Prostate gland (tissue), 2 donors: ENCODE results near the gene LHPP. TPM values are rescaled to one million over a fixed set of nuclear protein-coding genes. Genes with fewer than 3 reads are reported as not detected.

Source experiments
- DNase-seq: peaks from one replicate; pipeline ENCODE4 v3.0.0-alpha.2; 2019; ENCODE audit warnings: low spot score
- H3K27ac ChIP-seq, 2 donors: fragments of 200-600 bp; sonication (generic); 2 replicates each; pipeline ENCODE4 v1.5.1; 2017 to 2019
- H3K27me3 ChIP-seq: fragments of 200-600 bp; sonication (generic); replicated peaks from 2 replicates; pipeline ENCODE4 v1.5.1; 2019; ENCODE audit not compliant: insufficient read depth
- H3K36me3 ChIP-seq, 2 donors: fragments of 200-600 bp; sonication (generic); 1 replicate in 1 of 2; 2 replicates in 1 of 2; pipeline versions ENCODE4 v1.5.1 to v1.8.1; 2017 to 2019
- H3K4me1 ChIP-seq: fragments of 200-600 bp; sonication (generic); replicated peaks from 2 replicates; pipeline ENCODE4 v1.5.1; 2019
- H3K4me3 ChIP-seq, 2 donors: fragments of 200-600 bp; sonication (generic); 2 replicates each; pipeline ENCODE4 v1.5.1; 2017 to 2019
- H3K9me3 ChIP-seq: fragments of 200-600 bp; sonication (generic); 2 replicates; pipeline ENCODE4 v1.5.1; 2017
- CTCF ChIP-seq, 4 experiments: fragments of 200-600 bp in 2 of 4; fragments of 450-650 bp in 2 of 4; sonication (generic) in 2 of 4; IDR thresholded peaks; 1 replicate in 3 of 4; 2 replicates in 1 of 4; pipeline ENCODE4 v1.5.1; 2016 to 2019; ENCODE audit warnings: antibody characterized with exemption in 4 of 4, mild to moderate bottlenecking in 2 of 4, moderate library complexity in 2 of 4
- POLR2A ChIP-seq: fragments of 450-650 bp; IDR thresholded peaks from one replicate; pipeline ENCODE4 v1.6.1; 2016; ENCODE audit warnings: antibody characterized with exemption, mild to moderate bottlenecking
- POLR2AphosphoS5 ChIP-seq: sonication (generic); formaldehyde crosslinking; IDR thresholded peaks from one replicate; pipeline ENCODE4 v1.6.1; 2017; ENCODE audit warnings: antibody characterized with exemption
- WGBS: methylation state at CpG from one replicate; pipeline ENCODE4 v1.1.5; 2018; 5-methylcytosine and 5-hydroxymethylcytosine counted together
- intact Hi-C: fragments of 100-400 bp; cut with DNase I; formaldehyde crosslinking; loops from one replicate; pipeline ENCODE4 v1.14.2; 2022
- total RNA-seq, 2 donors: library from RNA; depleted of rRNA; stranded (reverse); fragments of >200 nt; gene quantifications; one replicate each; pipeline ENCODE4 v1.1.0, GENCODE V29; 2016

Gene LHPP
- total RNA-seq, 2 donors from 2014 or later: 21.9 to 43.3 TPM

GRCh38 chr10:124482236-124482800 is 20.7 kb downstream of the LHPP start:
- no peaks in the 10 kb centered on the region for H3K36me3 ChIP-seq
- H3K4me3 ChIP-seq: no peak overlapping the region
- intact Hi-C loops: no loop called here
- no peaks in the 10 kb centered on the region for H3K9me3 ChIP-seq
- H3K4me1 ChIP-seq: no peaks in the 10 kb centered on the region
- no peaks in the 10 kb centered on the region for H3K27me3 ChIP-seq
- no peak for DNase-seq
- H3K27ac ChIP-seq: no peak overlapping the region
- TF ChIP-seq POLR2A (no peak), CTCF (IDR thresholded peaks at IDR 0.05) (no peak), POLR2AphosphoS5 (no peak)
- 75% methylated on average over 10 of the region's 10 CpGs for WGBS

GRCh38 chr10:124482876-124483275 is 21.3 kb downstream of the LHPP start:
- Histone ChIP-seq H3K36me3 (no peaks in the 10 kb centered on the region), H3K27ac (no peak overlapping the region), H3K4me1 (no peaks in the 10 kb centered on the region), H3K4me3 (no peak overlapping the region), H3K9me3 (no peaks in the 10 kb centered on the region), H3K27me3 (no peaks in the 10 kb centered on the region)
- DNase-seq: no peak
- WGBS: 90% methylated on average over 12 of the region's 12 CpGs
- TF ChIP-seq CTCF (IDR thresholded peaks at IDR 0.05) (no peak), POLR2A (no peak), POLR2AphosphoS5 (no peak)
- intact Hi-C loops: no loop called here

DNA sequence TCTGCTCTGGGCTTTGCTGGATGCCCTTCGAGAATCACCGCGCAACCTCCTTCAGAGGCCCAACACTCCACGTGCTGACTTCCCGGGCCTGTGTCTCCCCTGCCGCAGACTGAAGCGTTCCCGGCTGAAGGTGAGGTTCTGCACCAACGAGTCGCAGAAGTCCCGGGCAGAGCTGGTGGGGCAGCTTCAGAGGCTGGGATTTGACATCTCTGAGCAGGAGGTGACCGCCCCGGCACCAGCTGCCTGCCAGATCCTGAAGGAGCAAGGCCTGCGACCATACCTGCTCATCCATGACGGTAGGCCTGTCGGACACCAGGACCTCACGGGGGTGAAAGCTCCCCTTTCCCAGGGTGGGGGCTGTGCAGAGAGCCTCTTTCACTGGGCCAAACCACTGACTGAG is 22.4 kb downstream of the LHPP start:
- Histone ChIP-seq H3K4me1 (no peaks in the 10 kb centered on the region), H3K4me3 (no peak overlapping the region), H3K27ac (no peak overlapping the region), H3K27me3 (no peaks in the 10 kb centered on the region), H3K36me3 (no peaks in the 10 kb centered on the region), H3K9me3 (no peaks in the 10 kb centered on the region)
- no peak for DNase-seq
- WGBS: 92% methylated on average over 17 of the region's 17 CpGs
- intact Hi-C loops: no loop called here
- TF ChIP-seq POLR2A (no peak), POLR2AphosphoS5 (no peak), CTCF (IDR thresholded peaks at IDR 0.05) (no peak)

GRCh38 chr10:124484661-124485060 is 23.0 kb downstream of the LHPP start:
- Histone ChIP-seq H3K9me3 (no peaks in the 10 kb centered on the region), H3K27ac (no peak overlapping the region), H3K36me3 (no peaks in the 10 kb centered on the region), H3K4me1 (no peaks in the 10 kb centered on the region), H3K4me3 (no peak overlapping the region), H3K27me3 (no peaks in the 10 kb centered on the region)
- no peak for DNase-seq
- 87% methylated on average over 2 of the region's 2 CpGs for WGBS
- intact Hi-C loops: no loop called here
- no peak for TF ChIP-seq CTCF (IDR thresholded peaks at IDR 0.05)
- no peak for TF ChIP-seq POLR2AphosphoS5
- TF ChIP-seq POLR2A: no peak

GRCh38 chr10:124486635-124487034 is 25.0 kb downstream of the LHPP start:
- Histone ChIP-seq H3K27me3 (no peaks in the 10 kb centered on the region), H3K36me3 (no peaks in the 10 kb centered on the region), H3K4me1 (no peaks in the 10 kb centered on the region), H3K4me3 (no peak overlapping the region), H3K9me3 (no peaks in the 10 kb centered on the region), H3K27ac (no peak overlapping the region)
- TF ChIP-seq POLR2AphosphoS5 (no peak), POLR2A (no peak), CTCF (IDR thresholded peaks at IDR 0.05) (no peak)
- WGBS: over 99% methylated on average over 6 of the region's 6 CpGs
- no peak for DNase-seq
- intact Hi-C loops: no loop called here
